ENCODE data around the gene VPS35L.
"Not testable (repeated sequence)": the region's sequence is repeated elsewhere in the genome, so short reads cannot be mapped to it uniquely, and the experiment has no call there.

Gene VPS35L

GRCh38 chr16:19712418-19713058 lies 157.0 kb downstream of the VPS35L start:
- DNase-seq (ENCODE audit: low read depth) = no peak

GRCh38 chr16:19713697-19714096 lies 158.2 kb downstream of the VPS35L start:
- no peak for DNase-seq (ENCODE audit: low read depth)

- no peak for DNase-seq (ENCODE audit: low read depth)
These were observed 160.1 kb downstream of the VPS35L start for GRCh38 chr16:19715566-19715965.

- no peak for DNase-seq (ENCODE audit: low read depth)
These were observed 160.7 kb downstream of the VPS35L start for GRCh38 chr16:19716183-19716582.

- not testable (repeated sequence) for DNase-seq (ENCODE audit: low read depth)
These were observed 161.2 kb downstream of the VPS35L start for GRCh38 chr16:19716728-19717127.

GRCh38 chr16:19717314-19717713 lies 161.8 kb downstream of the VPS35L start:
- no peak for DNase-seq (ENCODE audit: low read depth)

- peak; percentile 84 for DNase-seq (ENCODE audit: low read depth)
These were observed 162.5 kb downstream of the VPS35L start, which contains the start of the genes IQCK and KNOP1 for GRCh38 chr16:19717741-19718623. TSS of gene IQCK (plus strand) at chr16:19718271. CDS start at chr16:19718307, 36 bp downstream. TSS of gene KNOP1 (minus strand) at chr16:19718227. CDS start at chr16:19715035, 3,192 bp downstream.

- no peak for DNase-seq (ENCODE audit: low read depth)
These were observed 163.1 kb downstream of the VPS35L start for GRCh38 chr16:19718624-19718965.

GRCh38 chr16:19722269-19722952 lies 166.9 kb downstream of the VPS35L start:
- no peak for DNase-seq (ENCODE audit: low read depth)

GRCh38 chr16:19722981-19723380 lies 167.5 kb downstream of the VPS35L start:
- DNase-seq (ENCODE audit: low read depth) = no peak

- no peak for DNase-seq (ENCODE audit: low read depth)
These were observed 173.1 kb downstream of the VPS35L start for GRCh38 chr16:19728636-19728965.

- no peak for DNase-seq (ENCODE audit: low read depth)
These were observed 178.0 kb downstream of the VPS35L start for GRCh38 chr16:19733551-19733950.

GRCh38 chr16:19735074-19735867 lies 179.8 kb downstream of the VPS35L start:
- no peak for DNase-seq (ENCODE audit: low read depth)

GRCh38 chr16:19737306-19738038 lies 182.0 kb downstream of the VPS35L start:
- DNase-seq (ENCODE audit: low read depth) = no peak

GRCh38 chr16:19741354-19741753 lies 185.9 kb downstream of the VPS35L start:
- DNase-seq (ENCODE audit: low read depth) = no peak

GRCh38 chr16:19743816-19744159 lies 188.3 kb downstream of the VPS35L start:
- no peak for DNase-seq (ENCODE audit: low read depth)

- DNase-seq (ENCODE audit: low read depth) = no peak
These were observed 189.2 kb downstream of the VPS35L start for GRCh38 chr16:19744670-19745069.

- DNase-seq (ENCODE audit: low read depth) = no peak
These were observed 189.9 kb downstream of the VPS35L start for GRCh38 chr16:19745286-19746010.

- no peak for DNase-seq (ENCODE audit: low read depth)
These were observed 191.1 kb downstream of the VPS35L start for GRCh38 chr16:19746561-19746960.

- no peak for DNase-seq (ENCODE audit: low read depth)
These were observed 193.1 kb downstream of the VPS35L start for GRCh38 chr16:19748389-19749168.
